Fibroblast of villous mesenchyme (primary cell): Measurements from ENCODE around the gene DNAAF5. TPM values are rescaled to one million over a fixed set of nuclear protein-coding genes. Genes with fewer than 3 reads are reported as not detected.

ENCODE experiments used
- DNase-seq: peaks from one replicate; pipeline ENCODE4 v3.0.0-alpha.2; 2010; ENCODE audit warnings: low read depth
- H3K4me3 ChIP-seq: 2 replicates; pipeline ENCODE4 v1.5.1; 2011; ENCODE audit warnings: low read depth, mild to moderate bottlenecking, low read length
- total RNA-seq: library from RNA; depleted of rRNA; stranded (reverse); fragments of >200 nt; gene quantifications from 2 replicates; pipeline ENCODE4 v1.2.3, GENCODE V29; 2012
- TF ChIP-seq, protein P1 (sequence below): IDR thresholded peaks from 2 replicates; pipeline ENCODE4 v1.5.1; 2012; ENCODE audit warnings: low read depth, mild to moderate bottlenecking, low read length; ENCODE audit not compliant: insufficient read depth

The DNAAF5 gene
- total RNA-seq, 1 donor: 32.8 TPM

DNA sequence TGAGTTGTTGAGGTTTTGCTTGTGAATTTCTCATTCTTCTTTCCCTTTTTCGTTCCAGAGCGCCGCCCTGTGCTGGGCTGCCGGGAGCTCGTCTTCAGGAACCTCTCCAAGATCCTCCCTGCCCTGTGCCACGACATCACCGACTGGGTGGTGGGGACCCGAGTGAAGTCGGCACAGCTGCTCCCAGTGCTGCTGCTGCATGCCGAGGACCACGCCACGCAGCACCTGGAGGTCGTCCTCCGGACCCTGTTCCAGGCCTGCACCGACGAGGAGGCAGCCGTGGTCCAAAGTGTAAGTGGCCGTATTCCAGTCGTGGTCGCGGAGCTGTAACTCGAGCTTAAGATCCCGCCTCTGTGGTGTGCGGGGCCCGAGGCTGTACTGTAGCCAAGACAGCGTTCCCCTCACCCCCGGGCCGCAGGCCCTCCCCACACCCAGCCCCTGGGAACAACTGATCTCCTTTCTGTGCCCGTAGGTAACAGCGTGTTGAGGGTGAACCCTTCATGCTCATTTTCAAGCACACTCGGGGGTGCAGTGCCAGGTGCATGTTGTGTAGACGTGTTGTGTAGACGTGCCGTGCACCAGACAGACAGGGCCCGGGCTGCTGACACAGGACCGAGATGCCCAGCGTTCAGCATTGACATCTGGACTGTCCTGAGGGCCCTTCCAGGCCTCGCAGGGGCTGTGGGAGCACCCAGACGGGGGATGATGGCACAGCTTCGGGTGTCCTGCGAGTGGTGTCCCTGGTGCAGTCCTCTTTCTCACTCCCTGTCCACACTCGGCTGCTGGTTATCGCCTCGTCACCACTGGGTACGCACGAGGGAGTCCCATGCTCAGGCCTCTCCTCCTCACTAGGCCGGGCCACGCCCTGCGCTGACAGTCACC lies 28.3 kb downstream of the DNAAF5 start:
- no peak for DNase-seq
- no peak overlapping the region for H3K4me3 ChIP-seq
- TF ChIP-seq, protein P1, sequence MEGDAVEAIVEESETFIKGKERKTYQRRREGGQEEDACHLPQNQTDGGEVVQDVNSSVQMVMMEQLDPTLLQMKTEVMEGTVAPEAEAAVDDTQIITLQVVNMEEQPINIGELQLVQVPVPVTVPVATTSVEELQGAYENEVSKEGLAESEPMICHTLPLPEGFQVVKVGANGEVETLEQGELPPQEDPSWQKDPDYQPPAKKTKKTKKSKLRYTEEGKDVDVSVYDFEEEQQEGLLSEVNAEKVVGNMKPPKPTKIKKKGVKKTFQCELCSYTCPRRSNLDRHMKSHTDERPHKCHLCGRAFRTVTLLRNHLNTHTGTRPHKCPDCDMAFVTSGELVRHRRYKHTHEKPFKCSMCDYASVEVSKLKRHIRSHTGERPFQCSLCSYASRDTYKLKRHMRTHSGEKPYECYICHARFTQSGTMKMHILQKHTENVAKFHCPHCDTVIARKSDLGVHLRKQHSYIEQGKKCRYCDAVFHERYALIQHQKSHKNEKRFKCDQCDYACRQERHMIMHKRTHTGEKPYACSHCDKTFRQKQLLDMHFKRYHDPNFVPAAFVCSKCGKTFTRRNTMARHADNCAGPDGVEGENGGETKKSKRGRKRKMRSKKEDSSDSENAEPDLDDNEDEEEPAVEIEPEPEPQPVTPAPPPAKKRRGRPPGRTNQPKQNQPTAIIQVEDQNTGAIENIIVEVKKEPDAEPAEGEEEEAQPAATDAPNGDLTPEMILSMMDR: no peak

DNA sequence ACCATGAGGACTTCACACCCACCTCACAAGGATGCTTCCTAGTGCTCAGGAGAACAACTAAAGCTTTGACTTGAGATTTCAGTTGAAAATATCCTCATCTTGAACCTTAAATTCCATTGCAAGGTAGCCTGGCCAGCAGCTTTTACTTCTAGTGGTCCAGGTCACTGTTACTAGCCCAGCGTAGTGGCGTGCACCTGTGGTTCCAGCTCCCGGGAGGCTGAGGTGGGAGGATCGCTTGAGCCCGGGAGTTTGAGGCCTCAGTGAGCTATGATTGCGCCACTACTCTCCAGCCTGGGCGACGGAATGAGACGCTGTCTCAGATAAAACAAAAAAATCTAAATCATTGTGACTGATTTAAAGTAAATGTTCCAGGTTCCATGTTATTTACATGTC lies 28.9 kb downstream of the DNAAF5 start:
- H3K4me3 ChIP-seq: no peak overlapping the region
- no peak for DNase-seq
- TF ChIP-seq, protein P1: no peak

DNA sequence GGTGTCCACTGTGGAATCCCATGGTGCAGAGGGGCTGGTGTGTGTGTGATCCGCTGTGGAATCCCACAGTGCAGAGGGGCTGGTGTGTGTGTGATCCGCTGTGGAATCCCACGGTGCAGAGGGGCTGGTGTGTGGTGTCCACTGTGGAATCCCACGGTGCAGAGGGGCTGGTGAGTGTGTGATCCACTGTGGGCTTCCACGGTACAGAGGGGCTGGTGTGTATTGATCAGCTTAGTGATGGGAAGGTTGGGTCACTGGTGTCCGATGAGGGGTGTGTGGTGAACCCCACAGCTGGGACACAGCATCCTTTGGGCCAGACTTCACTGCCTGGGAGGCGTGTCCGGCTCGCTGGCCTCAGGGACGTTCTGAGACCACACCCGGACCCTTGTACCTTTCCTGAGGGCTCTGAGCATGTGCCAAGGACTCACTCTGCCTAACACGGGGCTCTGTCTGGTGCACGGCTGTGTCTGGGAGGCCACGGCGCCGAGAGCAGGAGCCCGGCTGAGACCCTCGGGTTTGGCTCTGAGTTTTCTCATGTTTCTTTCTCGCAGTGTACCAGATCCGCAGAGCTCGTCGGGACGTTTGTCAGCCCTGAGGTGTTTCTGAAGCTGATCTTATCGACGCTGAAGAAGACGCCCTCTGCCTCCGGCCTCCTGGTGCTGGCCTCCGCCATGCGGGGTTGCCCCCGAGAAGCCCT lies 29.9 kb downstream of the DNAAF5 start:
- no peak overlapping the region for H3K4me3 ChIP-seq
- TF ChIP-seq, protein P1: no peak
- DNase-seq: no peak

DNA sequence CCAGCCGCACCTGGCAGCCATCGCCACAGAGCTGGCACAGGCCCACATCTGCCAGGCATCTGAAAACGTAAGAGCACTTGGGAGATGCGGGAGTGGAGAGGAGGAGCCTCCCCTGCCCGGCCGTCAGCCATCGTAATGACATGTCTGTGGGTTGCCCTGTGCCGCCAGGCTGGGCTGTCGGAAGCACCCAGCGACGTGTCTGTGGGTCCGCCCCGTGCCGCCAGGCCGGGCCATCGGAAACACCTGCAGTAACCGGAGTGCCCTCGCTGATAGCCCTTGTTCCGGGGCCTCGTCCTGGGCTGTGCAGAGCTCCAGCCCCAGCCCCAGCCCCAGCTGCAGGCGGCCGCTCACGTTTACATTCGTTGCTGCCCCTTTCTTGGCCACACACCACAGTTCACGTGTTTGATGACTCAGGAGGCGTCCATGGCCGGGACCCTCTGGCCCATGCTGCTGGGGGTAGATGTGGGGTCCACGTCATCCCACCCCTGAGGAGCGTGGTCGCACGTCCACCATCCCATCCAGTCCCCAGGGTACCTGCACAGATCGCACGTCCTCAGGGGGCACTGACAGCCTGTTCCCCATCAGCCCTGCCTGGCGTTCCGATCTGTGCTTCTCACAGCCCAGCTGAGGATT lies 30.5 kb downstream of the DNAAF5 start:
- H3K4me3 ChIP-seq: no peak overlapping the region
- DNase-seq: no peak
- TF ChIP-seq, protein P1: no peak

GRCh38 chr7:757741-758163 lies 31.3 kb downstream of the DNAAF5 start:
- TF ChIP-seq, protein P1: no peak
- H3K4me3 ChIP-seq: no peak overlapping the region
- DNase-seq: no peak

DNA sequence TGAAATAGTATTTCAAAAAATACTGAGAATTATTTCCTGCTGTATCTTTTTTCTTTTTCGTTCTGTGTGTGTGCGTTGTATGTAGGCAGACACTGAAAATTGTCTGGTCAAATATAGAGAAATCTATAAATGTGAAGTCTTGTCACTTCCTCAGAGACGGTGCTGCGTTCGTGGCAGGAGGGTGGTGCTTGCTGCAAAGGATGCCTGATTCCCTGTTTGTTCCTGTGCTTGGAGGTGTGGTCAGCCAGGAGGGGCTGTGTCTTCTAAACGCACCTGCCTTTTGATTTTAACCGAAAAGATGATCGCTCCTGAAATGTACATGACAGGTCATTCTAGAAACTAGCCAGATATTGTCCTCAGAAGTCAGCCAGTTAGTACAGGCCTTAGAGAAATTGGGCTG lies 33.1 kb downstream of the DNAAF5 start:
- TF ChIP-seq, protein P1: no peak

More for the DNA sequence above, 33.1 kb downstream of the DNAAF5 start:
- H3K4me3 ChIP-seq: no peak overlapping the region
- DNase-seq: no peak
